ENCODE data around the gene AOAH. TPM values are rescaled to one million over a fixed set of nuclear protein-coding genes. Genes with fewer than 3 reads are reported as not detected.
A peak's percentile ranks its signal among the peaks of the same experiment; 100 is the strongest.

Gene AOAH
- total RNA-seq, 1 donor from 2014 or later, result 7.4 TPM

DNA sequence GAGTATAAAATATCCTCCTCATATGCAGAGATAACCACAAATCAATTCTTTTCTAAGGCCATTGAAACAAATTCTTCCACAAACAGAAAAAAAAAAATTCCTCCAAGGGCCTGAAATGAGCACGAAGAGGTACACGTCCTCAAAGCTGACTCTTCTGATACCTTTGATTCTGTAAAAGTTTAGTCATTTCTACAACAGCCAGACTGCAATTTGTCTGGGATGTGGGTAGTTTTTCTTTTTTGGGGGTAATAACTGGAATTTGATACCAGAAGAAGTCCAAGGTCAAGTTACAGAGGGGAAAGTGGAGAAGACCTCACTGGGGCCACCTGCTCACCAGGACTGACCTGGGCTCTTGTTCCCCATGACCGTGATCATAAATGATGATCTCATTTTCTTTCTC lies 121.8 kb downstream of the AOAH start:
- Histone ChIP-seq H3K27me3 (no peaks in the 10 kb centered on the region), H3K9me3 (no peaks in the 10 kb centered on the region), H3K4me3 (no peak overlapping the region), H3K36me3 (no peaks in the 10 kb centered on the region), H3K4me1 (no peaks in the 10 kb centered on the region), H3K27ac (no peak overlapping the region)
- intact Hi-C loops (cut with DNase I), result no loop called here
- TF ChIP-seq, protein P1, sequence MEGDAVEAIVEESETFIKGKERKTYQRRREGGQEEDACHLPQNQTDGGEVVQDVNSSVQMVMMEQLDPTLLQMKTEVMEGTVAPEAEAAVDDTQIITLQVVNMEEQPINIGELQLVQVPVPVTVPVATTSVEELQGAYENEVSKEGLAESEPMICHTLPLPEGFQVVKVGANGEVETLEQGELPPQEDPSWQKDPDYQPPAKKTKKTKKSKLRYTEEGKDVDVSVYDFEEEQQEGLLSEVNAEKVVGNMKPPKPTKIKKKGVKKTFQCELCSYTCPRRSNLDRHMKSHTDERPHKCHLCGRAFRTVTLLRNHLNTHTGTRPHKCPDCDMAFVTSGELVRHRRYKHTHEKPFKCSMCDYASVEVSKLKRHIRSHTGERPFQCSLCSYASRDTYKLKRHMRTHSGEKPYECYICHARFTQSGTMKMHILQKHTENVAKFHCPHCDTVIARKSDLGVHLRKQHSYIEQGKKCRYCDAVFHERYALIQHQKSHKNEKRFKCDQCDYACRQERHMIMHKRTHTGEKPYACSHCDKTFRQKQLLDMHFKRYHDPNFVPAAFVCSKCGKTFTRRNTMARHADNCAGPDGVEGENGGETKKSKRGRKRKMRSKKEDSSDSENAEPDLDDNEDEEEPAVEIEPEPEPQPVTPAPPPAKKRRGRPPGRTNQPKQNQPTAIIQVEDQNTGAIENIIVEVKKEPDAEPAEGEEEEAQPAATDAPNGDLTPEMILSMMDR (IDR thresholded peaks at IDR 0.05), result no peak
- TF ChIP-seq POLR2AphosphoS5 (IDR thresholded peaks at IDR 0.05; ENCODE audit: insufficient read depth in 1 of 2, low read depth in 1 of 2) (no peak), POLR2A (IDR thresholded peaks at IDR 0.05) (no peak)
- DNase-seq (ENCODE audit: extremely low spot score in 2 of 2), result no peak

DNA sequence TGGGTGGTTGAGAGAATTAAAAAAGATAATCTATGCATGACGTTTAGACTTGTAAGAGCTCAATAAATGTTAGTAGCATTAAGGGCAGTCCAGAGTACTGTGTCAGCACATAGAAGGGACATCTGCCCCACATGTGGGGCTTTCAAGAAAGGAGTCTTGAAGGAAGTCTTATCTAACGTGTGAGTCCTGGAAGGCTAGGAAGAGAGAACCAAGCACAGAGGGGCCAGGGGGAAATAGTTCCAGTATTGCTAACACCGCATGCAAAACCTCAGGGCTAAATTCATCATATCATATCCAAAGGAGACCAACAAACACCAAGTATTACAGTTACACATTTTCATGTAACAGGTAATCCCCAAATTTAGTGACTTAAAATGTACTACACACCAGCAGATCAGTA lies 122.7 kb downstream of the AOAH start:
- Histone ChIP-seq H3K9me3 (no peaks in the 10 kb centered on the region), H3K27me3 (no peaks in the 10 kb centered on the region), H3K4me1 (no peaks in the 10 kb centered on the region), H3K4me3 (no peak overlapping the region), H3K27ac (no peak overlapping the region), H3K36me3 (no peaks in the 10 kb centered on the region)
- intact Hi-C loops (cut with DNase I), result no loop called here
- TF ChIP-seq, protein P1 (IDR thresholded peaks at IDR 0.05), result no peak
- DNase-seq (ENCODE audit: extremely low spot score in 2 of 2), result peak in 1 of 2 donors; percentile 34

DNA sequence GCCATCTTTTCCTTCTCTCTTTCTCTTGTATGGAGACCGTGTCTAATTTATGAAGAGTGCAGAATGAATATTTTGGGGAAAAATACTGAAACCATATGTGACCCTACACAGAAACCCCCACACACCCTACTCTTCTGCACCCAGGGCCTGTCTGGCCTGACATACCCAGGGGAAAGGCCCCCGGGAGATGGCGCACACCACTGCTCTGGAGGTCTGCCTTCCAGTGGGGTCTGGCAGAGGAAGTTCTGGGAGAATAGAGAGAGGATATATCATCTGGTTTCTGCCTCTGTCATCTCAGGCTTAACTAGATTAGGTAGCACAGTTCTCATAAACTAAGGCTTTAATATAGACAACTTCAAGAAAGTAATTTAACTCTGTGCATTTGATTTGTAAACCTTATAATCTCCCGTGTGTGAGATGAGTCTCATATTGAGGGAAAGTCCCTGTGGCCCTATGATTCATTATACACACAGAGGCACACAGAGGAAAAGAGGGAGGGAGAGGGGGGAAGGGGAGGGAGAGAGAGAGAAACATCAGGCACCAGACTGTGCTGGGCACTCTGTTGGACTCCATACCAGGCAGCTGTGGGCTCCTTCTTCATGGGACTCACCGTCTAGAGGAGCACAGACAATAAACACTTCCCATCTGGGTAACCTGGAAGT lies 123.3 kb downstream of the AOAH start:
- no peak overlapping the region for H3K27ac ChIP-seq
- no peak for DNase-seq (ENCODE audit: extremely low spot score in 2 of 2)
- TF ChIP-seq POLR2AphosphoS5 (IDR thresholded peaks at IDR 0.05; ENCODE audit: insufficient read depth in 1 of 2, low read depth in 1 of 2), result no peak
- no peak for TF ChIP-seq POLR2A (IDR thresholded peaks at IDR 0.05)
- TF ChIP-seq, protein P1 (IDR thresholded peaks at IDR 0.05), result no peak

GRCh38 chr7:36600314-36600682 lies 124.0 kb downstream of the AOAH start:
- Histone ChIP-seq H3K36me3 (no peaks in the 10 kb centered on the region), H3K9me3 (no peaks in the 10 kb centered on the region), H3K4me1 (no peaks in the 10 kb centered on the region), H3K27me3 (no peaks in the 10 kb centered on the region), H3K4me3 (no peak overlapping the region), H3K27ac (no peak overlapping the region)
- TF ChIP-seq POLR2A (IDR thresholded peaks at IDR 0.05) (no peak), POLR2AphosphoS5 (IDR thresholded peaks at IDR 0.05; ENCODE audit: insufficient read depth in 1 of 2, low read depth in 1 of 2) (no peak)
- TF ChIP-seq, protein P1 (IDR thresholded peaks at IDR 0.05), result no peak
- peak in 1 of 2 donors; percentile 49 for DNase-seq (ENCODE audit: extremely low spot score in 2 of 2)
- intact Hi-C loops (cut with DNase I), result no loop called here

More for the DNA sequence above, 123.3 kb downstream of the AOAH start:
- no peak overlapping the region for H3K4me3 ChIP-seq
- intact Hi-C loops (cut with DNase I), result no loop called here
- no peaks in the 10 kb centered on the region for H3K36me3 ChIP-seq
- H3K27me3 ChIP-seq, result no peaks in the 10 kb centered on the region
- H3K9me3 ChIP-seq, result no peaks in the 10 kb centered on the region
- H3K4me1 ChIP-seq, result no peaks in the 10 kb centered on the region

GRCh38 chr7:36599645-36600313 lies 124.5 kb downstream of the AOAH start:
- no peak overlapping the region for H3K4me3 ChIP-seq
- intact Hi-C loops (cut with DNase I), result no loop called here

More at GRCh38 chr7:36599645-36600313, 124.5 kb downstream of the AOAH start:
- no peak overlapping the region for H3K27ac ChIP-seq
- no peaks in the 10 kb centered on the region for H3K36me3 ChIP-seq
- no peak for TF ChIP-seq POLR2AphosphoS5 (IDR thresholded peaks at IDR 0.05; ENCODE audit: insufficient read depth in 1 of 2, low read depth in 1 of 2)
- TF ChIP-seq, protein P1 (IDR thresholded peaks at IDR 0.05), result no peak
- no peak for TF ChIP-seq POLR2A (IDR thresholded peaks at IDR 0.05)
- H3K27me3 ChIP-seq, result no peaks in the 10 kb centered on the region
- DNase-seq (ENCODE audit: extremely low spot score in 2 of 2), result peak in 1 of 2 donors; percentile 29
- H3K9me3 ChIP-seq, result no peaks in the 10 kb centered on the region
- no peaks in the 10 kb centered on the region for H3K4me1 ChIP-seq
